ENCODE data around the gene THRAP3.

DNA sequence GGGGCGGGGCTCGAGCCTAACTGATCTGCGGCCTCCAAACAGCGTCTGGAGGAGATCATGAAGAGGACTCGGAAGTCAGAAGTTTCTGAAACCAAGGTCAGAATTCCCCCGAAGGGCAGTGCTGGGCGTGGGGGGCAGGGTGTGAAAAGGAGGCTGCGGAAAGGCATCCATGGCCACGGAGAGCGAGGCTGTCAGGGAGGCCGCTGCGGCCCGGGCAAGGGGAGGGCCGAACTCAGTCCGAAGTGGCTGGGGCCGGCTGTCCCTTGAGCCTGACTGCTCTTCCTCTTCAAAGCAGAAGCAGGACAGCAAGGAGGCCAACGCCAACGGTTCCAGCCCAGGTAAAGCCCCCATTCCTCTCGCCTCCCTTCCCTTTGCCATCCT lies 45.0 kb upstream of the THRAP3 start:
- TF ChIP-seq CREB1 (IDR thresholded peaks at IDR 0.05) (no peak), CHD2 (IDR thresholded peaks at IDR 0.05; ENCODE audit: low read length) (no peak), POLR2A (IDR thresholded peaks at IDR 0.05; ENCODE audit: control extremely low read depth in 1 of 2, low read depth in 2 of 2, low read length in 2 of 2) (no peak), BRCA1 (IDR thresholded peaks at IDR 0.05; ENCODE audit: low read depth, low read length) (no peak), KDM1A (IDR thresholded peaks at IDR 0.05; ENCODE audit: borderline replicate concordance, low read length) (no peak), SRF (IDR thresholded peaks at IDR 0.05; ENCODE audit: low read depth, low read length) (no peak), POLR2AphosphoS5 (IDR thresholded peaks at IDR 0.05; ENCODE audit: low read depth, low read length) (no peak), JUND (IDR thresholded peaks at IDR 0.05; ENCODE audit: low read length) (no peak), MAFK (IDR thresholded peaks at IDR 0.05; ENCODE audit: low read depth, low read length) (no peak)
- TF ChIP-seq, protein P1, sequence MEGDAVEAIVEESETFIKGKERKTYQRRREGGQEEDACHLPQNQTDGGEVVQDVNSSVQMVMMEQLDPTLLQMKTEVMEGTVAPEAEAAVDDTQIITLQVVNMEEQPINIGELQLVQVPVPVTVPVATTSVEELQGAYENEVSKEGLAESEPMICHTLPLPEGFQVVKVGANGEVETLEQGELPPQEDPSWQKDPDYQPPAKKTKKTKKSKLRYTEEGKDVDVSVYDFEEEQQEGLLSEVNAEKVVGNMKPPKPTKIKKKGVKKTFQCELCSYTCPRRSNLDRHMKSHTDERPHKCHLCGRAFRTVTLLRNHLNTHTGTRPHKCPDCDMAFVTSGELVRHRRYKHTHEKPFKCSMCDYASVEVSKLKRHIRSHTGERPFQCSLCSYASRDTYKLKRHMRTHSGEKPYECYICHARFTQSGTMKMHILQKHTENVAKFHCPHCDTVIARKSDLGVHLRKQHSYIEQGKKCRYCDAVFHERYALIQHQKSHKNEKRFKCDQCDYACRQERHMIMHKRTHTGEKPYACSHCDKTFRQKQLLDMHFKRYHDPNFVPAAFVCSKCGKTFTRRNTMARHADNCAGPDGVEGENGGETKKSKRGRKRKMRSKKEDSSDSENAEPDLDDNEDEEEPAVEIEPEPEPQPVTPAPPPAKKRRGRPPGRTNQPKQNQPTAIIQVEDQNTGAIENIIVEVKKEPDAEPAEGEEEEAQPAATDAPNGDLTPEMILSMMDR (IDR thresholded peaks at IDR 0.05; ENCODE audit: control extremely low read depth in 1 of 3, insufficient read depth in 1 of 3, low read depth in 1 of 3, low read length in 3 of 3) = no peak

All from H1 (cell line).